SK-N-SH (cell line): ENCODE measurements around the gene FAM228B.

ENCODE experiments used
- EP300 ChIP-seq, 2 experiments: IDR thresholded peaks; 2 replicates each; pipeline versions ENCODE4 v1.4.0 to v1.6.1; 2012; ENCODE audit warnings: borderline replicate concordance in 1 of 2, low read depth in 1 of 2, low read length in 1 of 2
- FOXM1 ChIP-seq: IDR thresholded peaks from 2 replicates; pipeline ENCODE4 v1.4.0; 2012; ENCODE audit warnings: low read depth, mild to moderate bottlenecking
- PBX3 ChIP-seq: IDR thresholded peaks from 2 replicates; pipeline ENCODE4; 2012
- POLR2AphosphoS5 ChIP-seq: IDR thresholded peaks from 2 replicates; pipeline ENCODE4 v1.6.1; 2012; ENCODE audit warnings: low read depth, low read length
- RAD21 ChIP-seq: IDR thresholded peaks from 2 replicates; pipeline ENCODE4 v1.6.1; 2012; ENCODE audit warnings: mild to moderate bottlenecking, low read length
- TCF12 ChIP-seq: IDR thresholded peaks from 2 replicates; pipeline ENCODE4 v1.4.0; 2012
- TF ChIP-seq, protein P1 (sequence below): fragments of 200-600 bp; sonication (generic); IDR thresholded peaks from 2 replicates; pipeline ENCODE4 v1.6.1; 2017; ENCODE audit warnings: antibody characterized with exemption, mild to moderate bottlenecking, moderate library complexity
- TF ChIP-seq, protein P2 (sequence below): IDR thresholded peaks from 2 replicates; pipeline ENCODE4 v1.4.0; 2012; ENCODE audit warnings: low read depth
- TF ChIP-seq, protein P3 (sequence below): fragments of 150-350 bp; IDR thresholded peaks from 2 replicates; pipeline ENCODE4 v1.6.1; 2017; ENCODE audit warnings: antibody characterized with exemption, low read length, low read depth, borderline replicate concordance

DNA sequence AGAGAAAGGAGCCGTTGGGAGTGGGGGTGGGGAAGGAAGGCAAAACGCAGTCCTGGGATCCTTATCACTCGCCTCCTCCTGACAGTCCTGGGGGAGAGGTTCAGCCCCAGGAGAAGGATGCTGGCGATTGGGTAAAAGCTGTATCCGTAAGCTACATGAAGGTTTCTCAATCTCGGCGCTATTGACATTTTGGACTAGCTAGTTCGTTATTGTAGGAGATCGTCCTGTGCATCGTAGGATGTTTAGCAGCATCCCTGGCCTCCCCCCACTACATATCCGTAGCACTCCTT lies 38.1 kb upstream of the FAM228B start:
- TF ChIP-seq POLR2AphosphoS5 (no peak), PBX3 (no peak), EP300 (IDR thresholded peaks at IDR 0.05; ENCODE audit: borderline replicate concordance in 1 of 2, low read depth in 1 of 2, low read length in 1 of 2) (no peak), TCF12 (no peak), RAD21 (no peak), FOXM1 (no peak)
- TF ChIP-seq, protein P1, sequence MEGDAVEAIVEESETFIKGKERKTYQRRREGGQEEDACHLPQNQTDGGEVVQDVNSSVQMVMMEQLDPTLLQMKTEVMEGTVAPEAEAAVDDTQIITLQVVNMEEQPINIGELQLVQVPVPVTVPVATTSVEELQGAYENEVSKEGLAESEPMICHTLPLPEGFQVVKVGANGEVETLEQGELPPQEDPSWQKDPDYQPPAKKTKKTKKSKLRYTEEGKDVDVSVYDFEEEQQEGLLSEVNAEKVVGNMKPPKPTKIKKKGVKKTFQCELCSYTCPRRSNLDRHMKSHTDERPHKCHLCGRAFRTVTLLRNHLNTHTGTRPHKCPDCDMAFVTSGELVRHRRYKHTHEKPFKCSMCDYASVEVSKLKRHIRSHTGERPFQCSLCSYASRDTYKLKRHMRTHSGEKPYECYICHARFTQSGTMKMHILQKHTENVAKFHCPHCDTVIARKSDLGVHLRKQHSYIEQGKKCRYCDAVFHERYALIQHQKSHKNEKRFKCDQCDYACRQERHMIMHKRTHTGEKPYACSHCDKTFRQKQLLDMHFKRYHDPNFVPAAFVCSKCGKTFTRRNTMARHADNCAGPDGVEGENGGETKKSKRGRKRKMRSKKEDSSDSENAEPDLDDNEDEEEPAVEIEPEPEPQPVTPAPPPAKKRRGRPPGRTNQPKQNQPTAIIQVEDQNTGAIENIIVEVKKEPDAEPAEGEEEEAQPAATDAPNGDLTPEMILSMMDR: no peak
- TF ChIP-seq, protein P2, sequence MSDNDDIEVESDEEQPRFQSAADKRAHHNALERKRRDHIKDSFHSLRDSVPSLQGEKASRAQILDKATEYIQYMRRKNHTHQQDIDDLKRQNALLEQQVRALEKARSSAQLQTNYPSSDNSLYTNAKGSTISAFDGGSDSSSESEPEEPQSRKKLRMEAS: no peak
- TF ChIP-seq, protein P3, sequence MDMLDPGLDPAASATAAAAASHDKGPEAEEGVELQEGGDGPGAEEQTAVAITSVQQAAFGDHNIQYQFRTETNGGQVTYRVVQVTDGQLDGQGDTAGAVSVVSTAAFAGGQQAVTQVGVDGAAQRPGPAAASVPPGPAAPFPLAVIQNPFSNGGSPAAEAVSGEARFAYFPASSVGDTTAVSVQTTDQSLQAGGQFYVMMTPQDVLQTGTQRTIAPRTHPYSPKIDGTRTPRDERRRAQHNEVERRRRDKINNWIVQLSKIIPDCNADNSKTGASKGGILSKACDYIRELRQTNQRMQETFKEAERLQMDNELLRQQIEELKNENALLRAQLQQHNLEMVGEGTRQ: no peak
